H1 (cell line): ENCODE results near the gene KIF26B. TPM values are rescaled to one million over a fixed set of nuclear protein-coding genes. Genes with fewer than 3 reads are reported as not detected.

Experiments
- CTCF ChIA-PET: fragments of 300-600 bp; sonication (Branson Sonifier 250); formaldehyde crosslinking; loops from one replicate; lab custom pipeline; 2021; ENCODE audit not compliant: partially characterized antibody; lab: Charles Lee
- POLR2A ChIA-PET: fragments of 300-600 bp; sonication (Branson Sonifier 250); formaldehyde crosslinking; loops from one replicate; lab custom pipeline; 2021; ENCODE audit warnings: inconsistent platforms; ENCODE audit not compliant: partially characterized antibody; lab: Charles Lee
- DNase-seq, 2 experiments: peaks; one replicate each; pipeline versions ENCODE4 v3.0.0 to v3.0.0-alpha.2; 2010 to 2022; ENCODE audit warnings: low spot score in 2 of 2, low read depth in 1 of 2, mixed read lengths in 1 of 2
- FAIRE-seq: peaks from 2 replicates; lab custom pipeline; 2011; peaks lifted over from hg19 to GRCh38; lab: Jason Lieb, UNC
- H2AFZ ChIP-seq: 2 replicates; pipeline ENCODE4 v1.8.1; 2012; ENCODE audit warnings: low read length, inconsistent platforms
- H2AK5ac ChIP-seq: 2 replicates; pipeline ENCODE4 v1.6.1; 2013; ENCODE audit warnings: low read depth, low read length
- H2BK120ac ChIP-seq: replicated peaks from 2 replicates; pipeline ENCODE3; 2013; ENCODE audit warnings: low read depth, low read length, inconsistent platforms
- H2BK12ac ChIP-seq: 2 replicates; pipeline ENCODE4 v1.6.1; 2013; ENCODE audit warnings: low read depth, low read length
- H2BK15ac ChIP-seq: 2 replicates; pipeline ENCODE4 v1.6.1; 2013; ENCODE audit warnings: low read length
- H2BK20ac ChIP-seq: 2 replicates; pipeline ENCODE4 v1.6.1; 2013; ENCODE audit warnings: low read length
- H2BK5ac ChIP-seq: 2 replicates; pipeline ENCODE4 v1.6.1; 2013; ENCODE audit warnings: low read depth, low read length
- H3K14ac ChIP-seq: 2 replicates; pipeline ENCODE4 v1.6.1; 2013; ENCODE audit warnings: inconsistent platforms; ENCODE audit not compliant: insufficient read length
- H3K18ac ChIP-seq: 2 replicates; pipeline ENCODE4 v1.6.1; 2013; ENCODE audit warnings: low read length; ENCODE audit errors: extremely low read depth
- H3K23ac ChIP-seq: 2 replicates; pipeline ENCODE4 v1.6.1; 2013; ENCODE audit warnings: inconsistent platforms; ENCODE audit not compliant: insufficient read length
- H3K23me2 ChIP-seq: 2 replicates; pipeline ENCODE4 v1.6.1; 2013; ENCODE audit warnings: low read depth, low read length
- H3K27ac ChIP-seq: 2 replicates; pipeline ENCODE4 v1.6.1; 2011; ENCODE audit warnings: low read depth, low read length, inconsistent platforms
- H3K27me3 ChIP-seq, 4 experiments: replicated peaks in 1 of 4; 1 replicate in 1 of 4; 2 replicates in 3 of 4; pipeline versions ENCODE4 v1.6.1 to v1.8.1; 2011 to 2013; ENCODE audit warnings: low read length in 3 of 4, mild to moderate bottlenecking in 3 of 4, inconsistent platforms in 2 of 4, mixed read lengths in 2 of 4, moderate library complexity in 1 of 4; ENCODE audit not compliant: control insufficient read depth in 3 of 4, insufficient read depth in 3 of 4; ENCODE audit errors: extremely low read depth in 1 of 4
- H3K36me3 ChIP-seq, 4 experiments: 2 replicates each; pipeline versions ENCODE4 v1.6.1 to v1.8.1; 2011 to 2013; ENCODE audit warnings: mild to moderate bottlenecking in 4 of 4, low read length in 3 of 4, moderate library complexity in 2 of 4, control low read depth in 1 of 4, inconsistent platforms in 1 of 4; ENCODE audit not compliant: insufficient read depth in 4 of 4, control insufficient read depth in 2 of 4
- H3K4ac ChIP-seq: replicated peaks from 2 replicates; pipeline ENCODE3; 2013; ENCODE audit warnings: low read length, low read depth, mixed read lengths, inconsistent platforms; ENCODE audit not compliant: insufficient read length
- H3K4me1 ChIP-seq, 4 experiments: replicated peaks in 1 of 4; 1 replicate in 1 of 4; 2 replicates in 3 of 4; pipeline versions ENCODE4 v1.6.1 to v1.8.1; 2011 to 2013; ENCODE audit warnings: low read length in 3 of 4, inconsistent platforms in 2 of 4, mixed read lengths in 1 of 4; ENCODE audit not compliant: insufficient read depth in 4 of 4, control insufficient read depth in 3 of 4
- H3K4me2 ChIP-seq, 2 experiments: 2 replicates each; pipeline versions ENCODE4 v1.6.1 to v1.8.1; 2011 to 2013; ENCODE audit warnings: low read depth in 2 of 2, low read length in 2 of 2, control low read depth in 1 of 2, inconsistent platforms in 1 of 2, mild to moderate bottlenecking in 1 of 2; ENCODE audit not compliant: insufficient read depth in 1 of 2
- H3K4me3 ChIP-seq, 4 experiments: fragments of 200-600, 300-600 bp in 1 of 4; sonication (generic), shearing (Covaris generic), sonication (Bioruptor Twin) in 1 of 4; 2 replicates each; pipeline versions ENCODE4 v1.5.1 to v1.8.1; 2011 to 2016; ENCODE audit warnings: low read length in 4 of 4, low read depth in 3 of 4, control low read depth in 2 of 4, inconsistent platforms in 2 of 4, mild to moderate bottlenecking in 2 of 4, mixed read lengths in 1 of 4, moderate library complexity in 1 of 4; ENCODE audit not compliant: insufficient read depth in 2 of 4; ENCODE audit errors: extremely low read depth in 1 of 4
- H3K56ac ChIP-seq: replicated peaks from 2 replicates; pipeline ENCODE3; 2013; ENCODE audit warnings: low read depth, mild to moderate bottlenecking, mixed read lengths, low read length, inconsistent platforms; ENCODE audit not compliant: insufficient read length
- H3K79me1 ChIP-seq: 2 replicates; pipeline ENCODE4 v1.6.1; 2013; ENCODE audit warnings: low read depth, low read length, control low read depth
- H3K79me2 ChIP-seq, 2 experiments: 2 replicates each; pipeline versions ENCODE4 v1.6.1 to v1.8.1; 2012 to 2013; ENCODE audit warnings: low read length in 2 of 2, mild to moderate bottlenecking in 2 of 2, inconsistent platforms in 1 of 2; ENCODE audit not compliant: insufficient read depth in 2 of 2, control insufficient read depth in 1 of 2
- H3K9ac ChIP-seq, 4 experiments: replicated peaks in 1 of 4; 1 replicate in 1 of 4; 2 replicates in 3 of 4; pipeline versions ENCODE4 v1.6.1 to v1.8.1; 2011 to 2013; ENCODE audit warnings: low read depth in 3 of 4, low read length in 3 of 4, control low read depth in 2 of 4, mild to moderate bottlenecking in 2 of 4, moderate library complexity in 2 of 4, inconsistent platforms in 1 of 4; ENCODE audit errors: extremely low read depth in 1 of 4
- H3K9me3 ChIP-seq, 2 experiments: 2 replicates each; pipeline versions ENCODE4 v1.6.1 to v1.8.1; 2012 to 2013; ENCODE audit warnings: mild to moderate bottlenecking in 2 of 2, moderate library complexity in 2 of 2, control low read depth in 1 of 2, inconsistent platforms in 1 of 2, low read depth in 1 of 2, low read length in 1 of 2, mixed read lengths in 1 of 2; ENCODE audit not compliant: insufficient read depth in 2 of 2
- H4K20me1 ChIP-seq, 2 experiments: replicated peaks in 1 of 2; 2 replicates each; pipeline versions ENCODE3 to v1.8.1; 2011 to 2013; ENCODE audit warnings: inconsistent platforms in 2 of 2, low read length in 2 of 2, mild to moderate bottlenecking in 1 of 2; ENCODE audit not compliant: insufficient read depth in 2 of 2, control insufficient read depth in 1 of 2
- H4K5ac ChIP-seq: 2 replicates; pipeline ENCODE4 v1.6.1; 2013; ENCODE audit warnings: low read length, low read depth, mixed read lengths, inconsistent platforms; ENCODE audit not compliant: insufficient read length
- H4K8ac ChIP-seq: 2 replicates; pipeline ENCODE4 v1.8.0; 2013; ENCODE audit warnings: mild to moderate bottlenecking, moderate library complexity, low read length, inconsistent platforms; ENCODE audit not compliant: insufficient read depth; ENCODE audit errors: extremely low read depth
- H4K91ac ChIP-seq: replicated peaks from 2 replicates; pipeline ENCODE3; 2013; ENCODE audit warnings: low read length, mixed read lengths, inconsistent platforms; ENCODE audit not compliant: insufficient read length
- ATF3 ChIP-seq: IDR thresholded peaks from 2 replicates; pipeline ENCODE4 v1.6.1; 2011; ENCODE audit warnings: low read depth, mild to moderate bottlenecking, low read length; ENCODE audit not compliant: insufficient read depth
- CHD1 ChIP-seq: IDR thresholded peaks from 2 replicates; pipeline ENCODE4 v1.6.1; 2012; ENCODE audit warnings: low read depth, low read length, improper control_type of control experiment
- CREB1 ChIP-seq: IDR thresholded peaks from 2 replicates; pipeline ENCODE4 v1.6.1; 2012; ENCODE audit warnings: inconsistent platforms
- JUN ChIP-seq: IDR thresholded peaks from 2 replicates; pipeline ENCODE4 v1.6.1; 2011; ENCODE audit warnings: low read depth, mild to moderate bottlenecking, improper control_type of control experiment, low read length
- KDM1A ChIP-seq: fragments of 200-600, 300-600 bp; sonication (generic); IDR thresholded peaks from 2 replicates; pipeline ENCODE4 v1.7.1; 2016; ENCODE audit warnings: mild to moderate bottlenecking, low read length, borderline replicate concordance
- MAX ChIP-seq: IDR thresholded peaks from 2 replicates; pipeline ENCODE4 v1.6.1; 2012; ENCODE audit warnings: inconsistent platforms
- NANOG ChIP-seq: IDR thresholded peaks from 2 replicates; pipeline ENCODE4 v1.6.1; 2011; ENCODE audit warnings: low read length, low read depth, mild to moderate bottlenecking, inconsistent platforms; ENCODE audit not compliant: insufficient read depth, poor library complexity, severe bottlenecking
- NRF1 ChIP-seq: IDR thresholded peaks from 2 replicates; pipeline ENCODE4 v1.6.1; 2011; ENCODE audit warnings: mild to moderate bottlenecking, low read depth, low read length, improper control_type of control experiment
- PHF8 ChIP-seq: fragments of 200-600 bp; sonication (generic); conservative IDR thresholded peaks from 2 replicates; pipeline ENCODE4 v1.7.1; 2012; ENCODE audit warnings: low read depth, mild to moderate bottlenecking, inconsistent platforms, low read length, moderate library complexity
- POLR2A ChIP-seq, 2 experiments: IDR thresholded peaks; 1 replicate in 1 of 2; 2 replicates in 1 of 2; pipeline ENCODE4 v1.6.1; 2011; ENCODE audit warnings: low read depth in 2 of 2, low read length in 2 of 2, mild to moderate bottlenecking in 2 of 2; ENCODE audit errors: control extremely low read depth in 1 of 2
- RXRA ChIP-seq: IDR thresholded peaks from 2 replicates; pipeline ENCODE4 v1.6.1; 2011; ENCODE audit warnings: low read depth, mild to moderate bottlenecking, low read length, moderate library complexity; ENCODE audit not compliant: insufficient read depth
- SAP30 ChIP-seq: fragments of 300-600 bp; sonication (generic); IDR thresholded peaks from 2 replicates; pipeline ENCODE4 v1.7.1; 2012; ENCODE audit warnings: low read length, moderate library complexity, mild to moderate bottlenecking, inconsistent platforms; ENCODE audit not compliant: insufficient read depth, insufficient replicate concordance
- YY1 ChIP-seq: IDR thresholded peaks from 2 replicates; pipeline ENCODE4 v1.6.1; 2011; ENCODE audit warnings: low read depth, mild to moderate bottlenecking, low read length
- WGBS, 2 experiments: shearing (Covaris generic) in 1 of 2; methylation state at CpG; one replicate each; pipeline versions ENCODE4 v1.1.6 to v1.1.7; 2013 to 2015; ENCODE audit warnings: low lambda C conversion rate in 2 of 2, mixed read lengths in 2 of 2, inconsistent platforms in 1 of 2, low coverage in 1 of 2, missing lambda C conversion rate in 1 of 2; ENCODE audit not compliant: insufficient replicate concordance in 2 of 2, insufficient coverage in 1 of 2, insufficient read length in 1 of 2; ENCODE audit errors: extremely low coverage in 1 of 2, missing lambda C conversion rate in 1 of 2; 5-methylcytosine and 5-hydroxymethylcytosine counted together
- polyA plus RNA-seq, 7 experiments: library from polyadenylated mRNA; depleted of rRNA in 3 of 7; stranded (reverse) in 5 of 7; unstranded in 2 of 7; fragments of >200 nt in 5 of 7; fragments of 200-250 nt in 2 of 7; gene quantifications; 1 replicate in 5 of 7; 2 replicates in 1 of 7; 4 replicates in 1 of 7; pipeline versions ENCODE4 v1.2.1 to v1.2.3, GENCODE V29; 2011 to 2013; ENCODE audit warnings: missing spikeins in 2 of 7, mixed read lengths in 2 of 7
- total RNA-seq: library from RNA; stranded (reverse); fragmentation: NEBNext Ultra II Directional; extraction: Animal tissue kit (Norgen Biotek cat#: 25700); gene quantifications from 2 replicates; pipeline ENCODE4 v1.2.1, GENCODE V29; 2021

KIF26B gene
- total and polyA plus RNA-seq, 2 of the 8 experiments (the other 6 are each of a cell fraction or from before 2014, with no cell fraction given) = 0.06 to 0.28 TPM

GRCh38 chr1:245330951-245331350 lies 176.2 kb downstream of the KIF26B start:
- H2BK15ac ChIP-seq = no peak overlapping the region
- no peaks in the 10 kb centered on the region for H3K23me2 ChIP-seq
- H3K79me2 ChIP-seq = no peaks in the 10 kb centered on the region
- FAIRE-seq = no peak
- no peaks in the 10 kb centered on the region for H3K9me3 ChIP-seq
- H3K4me1 ChIP-seq = peaks cover 0 to 2% (median under 1%) of the 10 kb centered on the region in 4 experiments; a peak in 2 of 7 replicates
- H3K27me3 ChIP-seq = peaks cover 0 to 4% (median 3%) of the 10 kb centered on the region in 4 experiments; a peak in 2 of 7 replicates
- H4K91ac ChIP-seq = no peak overlapping the region
- ChIA-PET POLR2A (interaction anchor here (1.5 kb wide), 1 partner anchor 10 kb away, joined by 4 read pairs; no protein-coding TSS in a partner anchor), CTCF (interaction anchor here (1.0 kb wide), 1 partner anchor 183 kb away, joined by 4 read pairs; no protein-coding TSS in a partner anchor)
- peak overlapping the region in 1 of 4 experiments; percentile 48; a peak in 3 of 8 replicates for H3K4me3 ChIP-seq
- DNase-seq = no peak
- H2BK12ac ChIP-seq = peak overlapping the region; percentile 55; the same call in 1 of the 2 replicates
- no peak overlapping the region for H3K18ac ChIP-seq
- H3K79me1 ChIP-seq = no peaks in the 10 kb centered on the region
- H4K20me1 ChIP-seq = no peaks in the 10 kb centered on the region
- H3K4me2 ChIP-seq = peak overlapping the region; percentile 42 to 50; a peak in 3 of 4 replicates
- H3K27ac ChIP-seq = no peak overlapping the region
- H2AK5ac ChIP-seq = no peak overlapping the region
- no peak overlapping the region for H2BK120ac ChIP-seq
- peak overlapping the region; percentile 85; the same call in 1 of the 2 replicates for H2AFZ ChIP-seq
- no peak overlapping the region for H3K9ac ChIP-seq
- H2BK20ac ChIP-seq = 0 out of 2 replicates have a peak overlapping the region, but pooled peaks have one; percentile 48
- H3K4ac ChIP-seq = no peak overlapping the region
- no peak overlapping the region for H2BK5ac ChIP-seq
- peak overlapping the region; percentile 7; the same call in 1 of the 2 replicates for H4K8ac ChIP-seq
- no peak overlapping the region for H4K5ac ChIP-seq
- H3K56ac ChIP-seq = no peak overlapping the region
- no peak overlapping the region for H3K23ac ChIP-seq
- WGBS, 2 experiments = 69% methylated on average over 23 of the region's 26 CpGs; no CpG with 5 or more reads in 1 of the 2 experiments
- H3K36me3 ChIP-seq = no peaks in the 10 kb centered on the region
- H3K14ac ChIP-seq = no peak overlapping the region
- TF ChIP-seq MAX = peak; percentile 59; the same call in 1 of the 2 replicates
- TF ChIP-seq CREB1 = 0 out of 2 replicates have a peak, but pooled peaks have one; percentile 28
- no peak for TF ChIP-seq KDM1A
- no peak for TF ChIP-seq ATF3
- no peak for TF ChIP-seq SAP30
- no peak for TF ChIP-seq PHF8
- TF ChIP-seq YY1 = no peak
- TF ChIP-seq NRF1 = no peak
- no peak for TF ChIP-seq RXRA
- no peak for TF ChIP-seq POLR2A (IDR thresholded peaks at IDR 0.05; ENCODE audit: control extremely low read depth in 1 of 2, low read depth in 2 of 2, low read length in 2 of 2)
- no peak for TF ChIP-seq CHD1
- TF ChIP-seq NANOG = no peak
- TF ChIP-seq JUN = no peak
